ENCODE data around the gene TAF6.

GRCh38 chr7:100064162-100064561 is 55.0 kb downstream of the TAF6 start:
- TF ChIP-seq CTCF (conservative IDR thresholded peaks at IDR 0.05 in 1 of 2, IDR thresholded peaks at IDR 0.05 in 1 of 2; ENCODE audit: low read depth in 1 of 2, low read length in 2 of 2) (no peak), EZH2 (IDR thresholded peaks at IDR 0.05; ENCODE audit: low read length, missing control alignments) (no peak)
